Body of pancreas (tissue), 4 donors: ENCODE measurements around the gene GJA9. TPM values are rescaled to one million over a fixed set of nuclear protein-coding genes. Genes with fewer than 3 reads are reported as not detected.
A peak's percentile ranks its signal among the peaks of the same experiment; 100 is the strongest.

Experiments used
- ATAC-seq: fragments of 150-250 bp; one replicate; pipeline ENCODE4 v1.9.1; 2016
- DNase-seq, 4 donors: peaks; one replicate each; pipeline ENCODE4 v3.0.0-alpha.2; 2019
- H3K27ac ChIP-seq, 4 donors: fragments of 200-600 bp; sonication (generic); 1 replicate in 3 of 4; 2 replicates in 1 of 4; pipeline versions ENCODE4 v1.5.1 to v1.6.1; 2016 to 2019; ENCODE audit warnings: mild to moderate bottlenecking in 1 of 4, mixed read lengths in 1 of 4, moderate library complexity in 1 of 4
- H3K27me3 ChIP-seq, 2 donors: fragments of 200-600 bp; sonication (generic); one replicate each; pipeline ENCODE4 v1.6.0; 2016; ENCODE audit warnings: mild to moderate bottlenecking in 1 of 2
- H3K36me3 ChIP-seq, 2 donors: fragments of 200-600 bp; sonication (generic); replicated peaks in 1 of 2; 2 replicates each; pipeline ENCODE4 v1.5.1; 2016; ENCODE audit warnings: low read depth in 2 of 2; ENCODE audit not compliant: insufficient read depth in 1 of 2
- H3K4me1 ChIP-seq: fragments of 200-600 bp; sonication (generic); one replicate; pipeline ENCODE4 v1.6.0; 2016
- H3K4me3 ChIP-seq, 2 donors: fragments of 200-600 bp; sonication (generic); 1 replicate in 1 of 2; 2 replicates in 1 of 2; pipeline ENCODE4 v1.5.1; 2016 to 2019
- H3K9me3 ChIP-seq, 3 donors: fragments of 200-600 bp; sonication (generic); 1 replicate in 2 of 3; 2 replicates in 1 of 3; pipeline ENCODE4 v1.5.1; 2016
- POLR2A ChIP-seq, 3 donors: fragments of 450-650 bp; IDR thresholded peaks; one replicate each; pipeline ENCODE4 v1.6.1; 2016; ENCODE audit warnings: antibody characterized with exemption in 3 of 3, mild to moderate bottlenecking in 2 of 3
- WGBS, 2 donors: methylation state at CpG; one replicate each; pipeline ENCODE4 v1.1.5; 2017; 5-methylcytosine and 5-hydroxymethylcytosine counted together
- intact Hi-C: fragments of 100-400 bp; cut with DNase I; formaldehyde crosslinking; loops from one replicate; pipeline ENCODE4 v1.15.1; 2023
- total RNA-seq, 2 donors: library from RNA; depleted of rRNA; stranded (reverse); fragments of >200 nt; gene quantifications; one replicate each; pipeline ENCODE4 v1.1.0, GENCODE V29; 2016
- TF ChIP-seq, protein P1 (sequence below), 7 experiments: fragments of 450-650 bp in 4 of 7; fragments of 200-600 bp in 3 of 7; sonication (generic) in 3 of 7; IDR thresholded peaks; one replicate each; pipeline ENCODE4 v1.5.1; 2016 to 2019; ENCODE audit warnings: antibody characterized with exemption in 7 of 7

The GJA9 gene
- total RNA-seq, 2 donors from 2014 or later, result not detected

GRCh38 chr1:38834937-38835827, 46.2 kb downstream of the GJA9 start:
- intact Hi-C loops, result loop anchor here (10.0 kb wide), 1 partner anchor 800 kb away; no protein-coding TSS in a partner anchor

GRCh38 chr1:38834221-38834782, 47.1 kb downstream of the GJA9 start:
- H3K27me3 ChIP-seq, result no peaks in the 10 kb centered on the region
- intact Hi-C loops, result loop anchor here (10.0 kb wide), 1 partner anchor 800 kb away; no protein-coding TSS in a partner anchor
- H3K27ac ChIP-seq, result no peak overlapping the region
- H3K4me1 ChIP-seq, result no peaks in the 10 kb centered on the region
- TF ChIP-seq, protein P1, sequence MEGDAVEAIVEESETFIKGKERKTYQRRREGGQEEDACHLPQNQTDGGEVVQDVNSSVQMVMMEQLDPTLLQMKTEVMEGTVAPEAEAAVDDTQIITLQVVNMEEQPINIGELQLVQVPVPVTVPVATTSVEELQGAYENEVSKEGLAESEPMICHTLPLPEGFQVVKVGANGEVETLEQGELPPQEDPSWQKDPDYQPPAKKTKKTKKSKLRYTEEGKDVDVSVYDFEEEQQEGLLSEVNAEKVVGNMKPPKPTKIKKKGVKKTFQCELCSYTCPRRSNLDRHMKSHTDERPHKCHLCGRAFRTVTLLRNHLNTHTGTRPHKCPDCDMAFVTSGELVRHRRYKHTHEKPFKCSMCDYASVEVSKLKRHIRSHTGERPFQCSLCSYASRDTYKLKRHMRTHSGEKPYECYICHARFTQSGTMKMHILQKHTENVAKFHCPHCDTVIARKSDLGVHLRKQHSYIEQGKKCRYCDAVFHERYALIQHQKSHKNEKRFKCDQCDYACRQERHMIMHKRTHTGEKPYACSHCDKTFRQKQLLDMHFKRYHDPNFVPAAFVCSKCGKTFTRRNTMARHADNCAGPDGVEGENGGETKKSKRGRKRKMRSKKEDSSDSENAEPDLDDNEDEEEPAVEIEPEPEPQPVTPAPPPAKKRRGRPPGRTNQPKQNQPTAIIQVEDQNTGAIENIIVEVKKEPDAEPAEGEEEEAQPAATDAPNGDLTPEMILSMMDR (IDR thresholded peaks at IDR 0.05), result no peak
- no peak for TF ChIP-seq POLR2A (IDR thresholded peaks at IDR 0.05)
- H3K9me3 ChIP-seq, result no peaks in the 10 kb centered on the region
- 65 to 72% methylated on average over 3 of the region's 3 CpGs for WGBS, 2 donors
- no peak overlapping the region for H3K4me3 ChIP-seq
- DNase-seq (no peak), ATAC-seq (no peak)
- peaks cover 6 to 10% of the 10 kb centered on the region in 2 donors for H3K36me3 ChIP-seq

More at GRCh38 chr1:38834937-38835827, 46.2 kb downstream of the GJA9 start:
- DNase-seq, result peak; percentile 42 to 78 (median 54)
- no peak overlapping the region for H3K27ac ChIP-seq
- no peak overlapping the region for H3K4me3 ChIP-seq
- no peak for TF ChIP-seq POLR2A (IDR thresholded peaks at IDR 0.05)
- TF ChIP-seq, protein P1 (IDR thresholded peaks at IDR 0.05), result peak; percentile 39 to 82 (median 75)
- peaks cover 6 to 12% of the 10 kb centered on the region in 2 donors for H3K36me3 ChIP-seq
- H3K4me1 ChIP-seq, result no peaks in the 10 kb centered on the region
- no peaks in the 10 kb centered on the region for H3K27me3 ChIP-seq
- ATAC-seq, result peak; percentile 78
- 19 to 39% methylated on average over 3 of the region's 3 CpGs for WGBS, 2 donors
- H3K9me3 ChIP-seq, result no peaks in the 10 kb centered on the region

- Histone ChIP-seq H3K4me1 (no peaks in the 10 kb centered on the region), H3K27me3 (no peaks in the 10 kb centered on the region), H3K36me3 (peaks cover 0 to 4% of the 10 kb centered on the region in 2 donors), H3K4me3 (no peak overlapping the region), H3K9me3 (no peaks in the 10 kb centered on the region), H3K27ac (no peak overlapping the region)
- WGBS, 2 donors, result 49 to 72% methylated on average over 3 of the region's 3 CpGs
- no peak for TF ChIP-seq POLR2A (IDR thresholded peaks at IDR 0.05)
- TF ChIP-seq, protein P1 (IDR thresholded peaks at IDR 0.05), result no peak
- DNase-seq, result no peak
- intact Hi-C loops, result loop anchor here (10.0 kb wide), 1 partner anchor 798 kb away; no protein-coding TSS in a partner anchor
- ATAC-seq, result no peak
Observed at GRCh38 chr1:38833146-38833545, 48.2 kb downstream of the GJA9 start.

DNA sequence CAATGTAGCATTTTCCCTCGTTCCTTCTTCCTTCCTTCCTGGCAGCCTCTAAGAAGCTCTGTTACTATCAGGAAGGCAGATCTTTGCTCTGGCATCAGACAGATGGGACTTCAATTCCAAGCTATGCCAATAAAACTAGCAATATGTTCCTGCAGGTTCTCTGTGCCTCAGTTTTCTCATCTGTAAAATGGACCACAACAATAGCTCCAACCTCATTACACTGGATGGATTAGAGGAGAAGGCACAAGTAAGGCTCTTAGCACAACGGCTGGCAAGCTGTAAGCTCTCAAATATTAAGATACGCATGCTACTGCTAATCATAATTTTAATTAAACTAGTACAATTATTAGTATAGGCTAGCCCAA, 49.0 kb downstream of the GJA9 start:
- Histone ChIP-seq H3K27me3 (no peaks in the 10 kb centered on the region), H3K4me3 (no peak overlapping the region), H3K27ac (no peak overlapping the region), H3K4me1 (no peaks in the 10 kb centered on the region), H3K9me3 (no peaks in the 10 kb centered on the region), H3K36me3 (no peaks in the 10 kb centered on the region)
- ATAC-seq (no peak), DNase-seq (no peak)
- TF ChIP-seq POLR2A (IDR thresholded peaks at IDR 0.05), result no peak
- TF ChIP-seq, protein P1 (IDR thresholded peaks at IDR 0.05), result no peak
- 70 to 71% methylated on average over 3 of the region's 3 CpGs for WGBS, 2 donors
- intact Hi-C loops, result loop anchor here (10.0 kb wide), 1 partner anchor 798 kb away; no protein-coding TSS in a partner anchor
